Measurements from ENCODE around the gene NUTF2. TPM values are rescaled to one million over a fixed set of nuclear protein-coding genes. Genes with fewer than 3 reads are reported as not detected.

NUTF2 gene
- total and polyA plus RNA-seq, 12 donors: 73.9 to 214 (median 84.1) TPM

GRCh38 chr16:67915831-67916723 lies 69.3 kb downstream of the NUTF2 start:
- TF ChIP-seq CTCF (IDR thresholded peaks at IDR 0.05): no peak
- H3K27me3 ChIP-seq: no peaks in the 10 kb centered on the region
- no peak overlapping the region for H3K4me3 ChIP-seq
- ATAC-seq (peak in 1 of 8 donors; percentile 22), DNase-seq (no peak)
- H3K4me1 ChIP-seq: peaks cover 23 to 65% (median 45%) of the 10 kb centered on the region in 9 donors
- 73 to 77% methylated on average over 7 of the region's 7 CpGs for WGBS, 2 donors
- peak overlapping the region in 4 of 10 donors; percentile 47 to 83 (median 72) for H3K27ac ChIP-seq
- no peaks in the 10 kb centered on the region for H3K9me3 ChIP-seq
- peaks cover 0 to 68% (median 6%) of the 10 kb centered on the region in 9 donors for H3K36me3 ChIP-seq
- intact Hi-C loops (cut with DNase I): loop anchor here in 1 of 10 donors (5.0 kb wide), 2 partner anchors 34 to 84 kb away; partner anchors contain the start of gene NRN1L

GRCh38 chr16:67917140-67917851 lies 70.6 kb downstream of the NUTF2 start:
- H3K36me3 ChIP-seq: peaks cover 0 to 55% (median 0%) of the 10 kb centered on the region in 9 donors
- intact Hi-C loops (cut with DNase I): loop anchor here in 1 of 10 donors (5.0 kb wide), 2 partner anchors 35 to 85 kb away; partner anchors contain the start of gene NRN1L
- peak in 2 of 9 donors; percentile 11 to 18 for TF ChIP-seq CTCF (IDR thresholded peaks at IDR 0.05)
- no peaks in the 10 kb centered on the region for H3K27me3 ChIP-seq
- 37 to 47% methylated on average over 6 of the region's 6 CpGs for WGBS, 2 donors
- no peak overlapping the region for H3K4me3 ChIP-seq
- peak; percentile 74 to 90 (median 82) for ATAC-seq
- DNase-seq: peak; percentile 65 to 69
- H3K27ac ChIP-seq: peak overlapping the region in 9 of 10 donors; percentile 17 to 83 (median 53)
- H3K9me3 ChIP-seq: no peaks in the 10 kb centered on the region
- H3K4me1 ChIP-seq: peaks cover 25 to 77% (median 57%) of the 10 kb centered on the region in 9 donors

GRCh38 chr16:67917852-67918236 lies 71.1 kb downstream of the NUTF2 start:
- 48 to 65% methylated on average over 4 of the region's 4 CpGs for WGBS, 2 donors
- peaks cover 25 to 82% (median 61%) of the 10 kb centered on the region in 9 donors for H3K4me1 ChIP-seq
- no peaks in the 10 kb centered on the region for H3K27me3 ChIP-seq
- ATAC-seq (peak in 5 of 8 donors; percentile 8 to 73 (median 36)), DNase-seq (no peak)
- H3K4me3 ChIP-seq: no peak overlapping the region
- TF ChIP-seq CTCF (IDR thresholded peaks at IDR 0.05): no peak
- peak overlapping the region in 9 of 10 donors; percentile 17 to 83 (median 53) for H3K27ac ChIP-seq
- peaks cover 0 to 51% (median 0%) of the 10 kb centered on the region in 9 donors for H3K36me3 ChIP-seq
- no peaks in the 10 kb centered on the region for H3K9me3 ChIP-seq
- intact Hi-C loops (cut with DNase I): loop anchor here in 1 of 10 donors (5.0 kb wide), 2 partner anchors 36 to 86 kb away; partner anchors contain the start of gene NRN1L
